ENCODE measurements around the gene EFNA2.
"Not testable (repeated sequence)": the region's sequence is repeated elsewhere in the genome, so short reads cannot be mapped to it uniquely, and the experiment has no call there.

DNA sequence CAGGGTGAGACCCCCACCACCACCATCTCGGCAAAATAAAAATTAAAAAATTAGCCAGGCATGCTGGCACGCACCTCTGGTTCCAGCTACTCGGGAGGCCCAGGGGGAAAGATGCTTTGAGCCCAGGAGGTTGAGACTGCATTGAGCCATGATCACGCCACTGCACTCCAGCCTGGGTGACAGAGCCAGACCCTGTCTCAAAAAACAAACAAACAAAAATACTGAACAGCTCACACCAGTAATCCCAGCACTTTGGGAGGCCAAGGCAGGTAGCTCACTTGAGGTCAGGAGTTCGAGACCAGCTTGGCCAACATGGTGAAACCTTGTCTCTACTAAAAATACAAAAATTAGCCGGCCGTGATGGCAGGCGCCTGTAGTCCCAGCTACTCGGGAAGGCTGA is 19.7 kb downstream of the EFNA2 start:
- TF ChIP-seq, protein P1, sequence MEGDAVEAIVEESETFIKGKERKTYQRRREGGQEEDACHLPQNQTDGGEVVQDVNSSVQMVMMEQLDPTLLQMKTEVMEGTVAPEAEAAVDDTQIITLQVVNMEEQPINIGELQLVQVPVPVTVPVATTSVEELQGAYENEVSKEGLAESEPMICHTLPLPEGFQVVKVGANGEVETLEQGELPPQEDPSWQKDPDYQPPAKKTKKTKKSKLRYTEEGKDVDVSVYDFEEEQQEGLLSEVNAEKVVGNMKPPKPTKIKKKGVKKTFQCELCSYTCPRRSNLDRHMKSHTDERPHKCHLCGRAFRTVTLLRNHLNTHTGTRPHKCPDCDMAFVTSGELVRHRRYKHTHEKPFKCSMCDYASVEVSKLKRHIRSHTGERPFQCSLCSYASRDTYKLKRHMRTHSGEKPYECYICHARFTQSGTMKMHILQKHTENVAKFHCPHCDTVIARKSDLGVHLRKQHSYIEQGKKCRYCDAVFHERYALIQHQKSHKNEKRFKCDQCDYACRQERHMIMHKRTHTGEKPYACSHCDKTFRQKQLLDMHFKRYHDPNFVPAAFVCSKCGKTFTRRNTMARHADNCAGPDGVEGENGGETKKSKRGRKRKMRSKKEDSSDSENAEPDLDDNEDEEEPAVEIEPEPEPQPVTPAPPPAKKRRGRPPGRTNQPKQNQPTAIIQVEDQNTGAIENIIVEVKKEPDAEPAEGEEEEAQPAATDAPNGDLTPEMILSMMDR (IDR thresholded peaks at IDR 0.05), result not testable (repeated sequence)
- TF ChIP-seq POLR2A (IDR thresholded peaks at IDR 0.05), result not testable (repeated sequence)

All from uterus (tissue), 2 donors.